B cell (primary cell): ENCODE measurements around the gene HIPK1. TPM values are rescaled to one million over a fixed set of nuclear protein-coding genes. Genes with fewer than 3 reads are reported as not detected.

ENCODE experiments used
- ATAC-seq: fragments of 200-7000 bp; cut with Tn5 transposase; one replicate; pipeline ENCODE4 v1.10.0; 2021; ENCODE audit warnings: low read depth, mild to moderate bottlenecking, moderate number of reproducible peaks, moderate library complexity
- CTCF ChIA-PET: fragments of 350-600 bp; sonication (Branson Sonifier 250); formaldehyde crosslinking; loops from one replicate; lab custom pipeline; 2021; ENCODE audit warnings: antibody characterized with exemption, inconsistent platforms; lab: Charles Lee
- POLR2A ChIA-PET: fragments of 350-600 bp; sonication (Branson Sonifier 250); formaldehyde crosslinking; loops from one replicate; lab custom pipeline; 2021; ENCODE audit warnings: antibody characterized with exemption; lab: Charles Lee
- DNase-seq: peaks from one replicate; pipeline ENCODE4 v3.0.0; 2013
- H2AFZ ChIP-seq: 2 replicates; pipeline ENCODE4 v1.6.1; 2012; ENCODE audit warnings: mild to moderate bottlenecking, low read depth, low read length; ENCODE audit not compliant: insufficient read depth, poor library complexity, severe bottlenecking
- H3K27ac ChIP-seq, 2 donors: 1 replicate in 1 of 2; 2 replicates in 1 of 2; pipeline ENCODE4 v1.5.1; 2012 to 2013; ENCODE audit warnings: low read length in 2 of 2, mild to moderate bottlenecking in 2 of 2, moderate library complexity in 1 of 2
- H3K27me3 ChIP-seq, 4 experiments: fragments of 200-600 bp in 1 of 4; sonication (generic) in 1 of 4; replicated peaks in 1 of 4; 1 replicate in 2 of 4; 2 replicates in 2 of 4; pipeline versions ENCODE4 v1.6.1 to v1.7.0; 2013 to 2016; ENCODE audit warnings: low read length in 3 of 4, mild to moderate bottlenecking in 2 of 4, mixed read lengths in 1 of 4, moderate library complexity in 1 of 4; ENCODE audit not compliant: insufficient read depth in 4 of 4, control insufficient read depth in 3 of 4; ENCODE audit errors: control extremely low read depth in 1 of 4
- H3K36me3 ChIP-seq, 2 experiments: replicated peaks in 1 of 2; 1 replicate in 1 of 2; 2 replicates in 1 of 2; pipeline versions ENCODE4 v1.6.1 to v1.7.1; 2013; ENCODE audit warnings: low read length in 1 of 2; ENCODE audit not compliant: insufficient read depth in 2 of 2, control insufficient read depth in 1 of 2; ENCODE audit errors: control extremely low read depth in 1 of 2, extremely low read depth in 1 of 2
- H3K4me1 ChIP-seq, 2 donors: fragments of 200-600 bp in 1 of 2; sonication (generic) in 1 of 2; 1 replicate in 1 of 2; 2 replicates in 1 of 2; pipeline versions ENCODE4 v1.5.1 to v1.6.1; 2013 to 2017; ENCODE audit warnings: low read length in 2 of 2; ENCODE audit not compliant: control insufficient read depth in 2 of 2, insufficient read depth in 2 of 2
- H3K4me2 ChIP-seq: replicated peaks from 2 replicates; pipeline ENCODE3; 2012; ENCODE audit warnings: mild to moderate bottlenecking, low read depth, low read length; ENCODE audit not compliant: poor library complexity, severe bottlenecking
- H3K4me3 ChIP-seq, 5 experiments: fragments of 200-600 bp in 1 of 5; sonication (generic) in 1 of 5; 1 replicate in 3 of 5; 2 replicates in 2 of 5; pipeline versions ENCODE4 v1.5.1 to v1.7.0; 2011 to 2016; ENCODE audit warnings: low read length in 4 of 5, mild to moderate bottlenecking in 4 of 5, low read depth in 2 of 5, control low read depth in 1 of 5, moderate library complexity in 1 of 5; ENCODE audit not compliant: insufficient read depth in 1 of 5; ENCODE audit errors: control extremely low read depth in 1 of 5, extremely low read depth in 1 of 5
- H3K79me2 ChIP-seq: fragments of 200-600 bp; sonication (generic); one replicate; pipeline ENCODE4 v1.6.0; 2016; ENCODE audit warnings: low read length; ENCODE audit not compliant: control insufficient read depth, insufficient read depth
- H3K9ac ChIP-seq: fragments of 200-600 bp; sonication (generic); 2 replicates; pipeline ENCODE4 v1.6.1; 2017; ENCODE audit warnings: mild to moderate bottlenecking, low read length, moderate library complexity
- H3K9me3 ChIP-seq, 3 donors: one replicate each; pipeline versions ENCODE4 v1.6.1 to v1.7.1; 2013; ENCODE audit warnings: low read length in 2 of 3; ENCODE audit not compliant: control insufficient read depth in 2 of 3, insufficient read depth in 1 of 3; ENCODE audit errors: control extremely low read depth in 1 of 3
- H4K20me1 ChIP-seq: 2 replicates; pipeline ENCODE4 v1.6.0; 2012; ENCODE audit warnings: mild to moderate bottlenecking, low read length; ENCODE audit not compliant: insufficient read depth, control insufficient read depth, poor library complexity, severe bottlenecking
- H3K27ac Mint-ChIP-seq: one replicate; pipeline ENCODE4 v1.8.0; 2021; ENCODE audit warnings: mixed read lengths
- H3K27me3 Mint-ChIP-seq: one replicate; pipeline ENCODE4 v1.8.0; 2021; ENCODE audit warnings: mixed read lengths
- H3K4me1 Mint-ChIP-seq: one replicate; pipeline ENCODE4 v1.8.0; 2021; ENCODE audit warnings: mixed read lengths
- H3K4me3 Mint-ChIP-seq: one replicate; pipeline ENCODE4 v1.8.0; 2021; ENCODE audit warnings: mixed read lengths
- H3K9me3 Mint-ChIP-seq: one replicate; pipeline ENCODE4 v1.8.0; 2022; ENCODE audit warnings: mixed read lengths; ENCODE audit not compliant: insufficient read depth
- CTCF ChIP-seq: fragments of 200-600 bp; IDR thresholded peaks from one replicate; pipeline ENCODE4 v1.8.0; 2022; ENCODE audit warnings: antibody characterized with exemption, mild to moderate bottlenecking
- EZH2 ChIP-seq: IDR thresholded peaks from 2 replicates; pipeline ENCODE4 v1.6.1; 2012; ENCODE audit warnings: borderline replicate concordance, low read depth, mild to moderate bottlenecking, moderate library complexity, low read length; ENCODE audit not compliant: insufficient read depth, poor library complexity, severe bottlenecking
- WGBS: methylation state at CpG from one replicate; pipeline ENCODE4 v1.1.5; 2013; ENCODE audit warnings: missing lambda C conversion rate; ENCODE audit not compliant: insufficient coverage; 5-methylcytosine and 5-hydroxymethylcytosine counted together
- intact Hi-C: fragments of 100-400 bp; cut with micrococcal nuclease; formaldehyde crosslinking; loops from one replicate; pipeline ENCODE4 v1.10.0; 2022
- polyA plus RNA-seq: library from polyadenylated mRNA; depleted of rRNA; stranded (reverse); fragments of >200 nt; gene quantifications from 2 replicates; pipeline ENCODE4 v1.2.3, GENCODE V29; 2012
- total RNA-seq, 2 donors: library from RNA; stranded (reverse); fragments of 120-200 nt in 1 of 2; gene quantifications; 1 replicate in 1 of 2; 2 replicates in 1 of 2; pipeline versions ENCODE4 v1.2.3 to v1.2.4, GENCODE V29; 2013 to 2022

Gene HIPK1
- total and polyA plus RNA-seq, 2 donors (not counting 1 experiment from before 2014, with no cell fraction given), result 13.6 to 48.0 TPM

DNA sequence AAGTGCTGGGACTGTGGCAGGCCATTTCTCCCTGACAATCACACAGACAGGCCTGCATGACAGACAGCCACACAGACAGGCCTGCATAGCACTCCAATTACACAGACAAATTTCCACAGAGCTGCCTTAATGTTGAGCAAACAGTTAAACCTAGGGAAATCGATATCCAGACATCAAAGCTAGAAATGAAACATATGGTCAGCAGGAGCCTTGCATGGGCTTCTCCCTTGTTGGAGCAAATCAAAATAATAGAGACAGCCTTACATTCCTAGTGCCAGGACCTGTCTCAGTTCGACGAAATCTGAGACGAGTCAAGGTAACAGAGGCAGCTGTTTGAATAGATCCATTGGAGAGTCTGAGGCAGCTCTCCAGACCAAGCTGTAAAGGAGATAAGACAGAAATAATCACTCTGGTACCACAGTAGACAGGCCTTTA, 92.6 kb downstream of the HIPK1 start:
- no peak for DNase-seq
- Histone ChIP-seq H3K4me3 (no peak overlapping the region), H3K27me3 (no peaks in the 10 kb centered on the region), H3K9ac (no peak overlapping the region), H3K79me2 (no peaks in the 10 kb centered on the region), H2AFZ (no peak overlapping the region), H3K27ac (no peak overlapping the region), H3K4me1 (no peaks in the 10 kb centered on the region), H3K9me3 (peaks cover 0 to 7% (median 0%) of the 10 kb centered on the region in 3 donors), H3K36me3 (no peaks in the 10 kb centered on the region), H3K4me2 (no peak overlapping the region), H4K20me1 (no peaks in the 10 kb centered on the region)
- H3K27ac Mint-ChIP-seq, result no peak overlapping the region
- peaks cover 12% of the 10 kb centered on the region for H3K27me3 Mint-ChIP-seq
- H3K9me3 Mint-ChIP-seq, result no peaks in the 10 kb centered on the region
- CTCF ChIA-PET, result no interaction called here
- no peak for ATAC-seq
- TF ChIP-seq CTCF (no peak), EZH2 (no peak)
- no peaks in the 10 kb centered on the region for H3K4me1 Mint-ChIP-seq
- no peak overlapping the region for H3K4me3 Mint-ChIP-seq
- WGBS, result 96% methylated on average over 2 of the region's 4 CpGs
- POLR2A ChIA-PET, result no interaction called here
- intact Hi-C loops, result no loop called here

DNA sequence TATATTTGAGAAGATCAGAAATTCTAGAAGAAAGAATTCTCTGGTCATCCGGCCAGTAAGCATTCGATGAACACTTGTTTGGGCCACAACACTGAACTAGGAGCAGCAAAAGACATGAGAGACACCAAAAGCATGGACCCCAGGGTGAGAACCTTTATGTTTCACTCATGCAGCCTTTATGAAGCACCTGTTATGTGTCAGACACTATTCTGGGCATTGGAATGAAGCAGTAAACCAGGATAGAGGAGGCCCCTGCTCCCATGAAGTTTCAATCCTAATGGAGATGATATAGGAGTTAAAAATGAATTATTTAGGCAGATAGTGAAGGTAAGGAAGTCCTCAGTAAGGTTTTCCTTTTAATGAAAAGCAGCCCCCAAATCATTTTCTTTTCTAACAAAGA, 93.8 kb downstream of the HIPK1 start:
- H3K4me1 Mint-ChIP-seq, result no peaks in the 10 kb centered on the region

More for the DNA sequence above, 93.8 kb downstream of the HIPK1 start:
- no peaks in the 10 kb centered on the region for H3K9me3 Mint-ChIP-seq
- no peak overlapping the region for H3K4me3 Mint-ChIP-seq
- POLR2A ChIA-PET, result no interaction called here
- H3K27ac Mint-ChIP-seq, result no peak overlapping the region
- ATAC-seq, result no peak
- 91% methylated on average over 2 of the region's 2 CpGs for WGBS
- no peak overlapping the region for H3K27ac ChIP-seq
- peaks cover 0 to 7% (median 0%) of the 10 kb centered on the region in 3 donors for H3K9me3 ChIP-seq
- TF ChIP-seq CTCF (no peak), EZH2 (no peak)
- no peaks in the 10 kb centered on the region for H3K36me3 ChIP-seq
- CTCF ChIA-PET, result no interaction called here
- no peaks in the 10 kb centered on the region for H3K4me1 ChIP-seq
- no peak overlapping the region for H2AFZ ChIP-seq
- no peak for DNase-seq
- H3K4me2 ChIP-seq, result no peak overlapping the region
- no peaks in the 10 kb centered on the region for H4K20me1 ChIP-seq
- peaks cover 9% of the 10 kb centered on the region for H3K27me3 Mint-ChIP-seq
- H3K79me2 ChIP-seq, result no peaks in the 10 kb centered on the region
- intact Hi-C loops, result no loop called here
- H3K27me3 ChIP-seq, result no peaks in the 10 kb centered on the region
- H3K4me3 ChIP-seq, result no peak overlapping the region
- H3K9ac ChIP-seq, result no peak overlapping the region
